SK-N-SH (cell line): ENCODE results near the gene SCN4A. TPM values are rescaled to one million over a fixed set of nuclear protein-coding genes. Genes with fewer than 3 reads are reported as not detected.

ENCODE experiments used
- CTCF ChIA-PET: fragments of 300-600, 350-600 bp; formaldehyde crosslinking; extraction: SDS; loops from one replicate; lab custom pipeline; 2021; lab: Yijun Ruan, JAX
- POLR2A ChIA-PET: fragments of 350-600 bp; sonication (Branson Sonifier 250); formaldehyde crosslinking; extraction: SDS; loops from one replicate; lab custom pipeline; 2020; ENCODE audit warnings: antibody characterized with exemption, inconsistent platforms; lab: Yijun Ruan, JAX
- DNase-seq: peaks from one replicate; pipeline ENCODE4 v3.0.0; 2012
- H2AFZ ChIP-seq: fragments of 200-600 bp; sonication (generic); 2 replicates; pipeline ENCODE4 v1.8.1; 2016; ENCODE audit warnings: antibody characterized with exemption, mild to moderate bottlenecking, low read depth
- H3F3A ChIP-seq: fragments of 200-600 bp; sonication (generic); replicated peaks from 2 replicates; pipeline ENCODE3; 2016; ENCODE audit warnings: antibody characterized with exemption, mild to moderate bottlenecking; ENCODE audit not compliant: insufficient read depth
- H3K27ac ChIP-seq, 2 experiments: fragments of 200-500 bp in 1 of 2; fragments of 200-600 bp in 1 of 2; sonication (Bioruptor generic) in 1 of 2; sonication (generic), shearing (Covaris generic) in 1 of 2; 2 replicates each; pipeline versions ENCODE4 v1.5.1 to v1.6.1; 2014 to 2016; ENCODE audit warnings: low read depth in 2 of 2, inconsistent platforms in 1 of 2, low read length in 1 of 2, mild to moderate bottlenecking in 1 of 2, mixed read lengths in 1 of 2
- H3K27me3 ChIP-seq: fragments of 200-600 bp; sonication (generic), shearing (Covaris generic); 2 replicates; pipeline ENCODE4 v1.6.1; 2016; ENCODE audit warnings: mixed run types; ENCODE audit not compliant: insufficient read depth
- H3K36me3 ChIP-seq, 2 experiments: fragments of 200-500 bp in 1 of 2; fragments of 200-600 bp in 1 of 2; sonication (Bioruptor generic) in 1 of 2; sonication (generic) in 1 of 2; replicated peaks in 1 of 2; 2 replicates each; pipeline versions ENCODE3 to v1.5.1; 2014 to 2016; ENCODE audit warnings: low read length in 1 of 2, mild to moderate bottlenecking in 1 of 2; ENCODE audit not compliant: insufficient read depth in 2 of 2, control insufficient read depth in 1 of 2
- H3K4me1 ChIP-seq, 2 experiments: fragments of 200-500 bp in 1 of 2; fragments of 200-600 bp in 1 of 2; sonication (Bioruptor generic) in 1 of 2; sonication (generic), shearing (Covaris generic) in 1 of 2; 2 replicates each; pipeline versions ENCODE4 v1.5.1 to v1.6.1; 2014 to 2016; ENCODE audit warnings: low read depth in 1 of 2, low read length in 1 of 2, mixed run types in 1 of 2; ENCODE audit not compliant: insufficient read depth in 2 of 2, control insufficient read depth in 1 of 2
- H3K4me2 ChIP-seq: fragments of 200-600 bp; sonication (generic), shearing (Covaris generic); 2 replicates; pipeline ENCODE4 v1.6.1; 2017; ENCODE audit warnings: mixed run types
- H3K4me3 ChIP-seq, 2 experiments: fragments of 200-500 bp in 1 of 2; fragments of 200-600 bp in 1 of 2; sonication (Bioruptor generic) in 1 of 2; sonication (generic), shearing (Covaris generic) in 1 of 2; 2 replicates each; pipeline versions ENCODE4 v1.5.1 to v1.8.1; 2014 to 2016; ENCODE audit warnings: low read depth in 2 of 2, inconsistent platforms in 1 of 2, low read length in 1 of 2, mild to moderate bottlenecking in 1 of 2, mixed read lengths in 1 of 2, moderate library complexity in 1 of 2
- H3K79me2 ChIP-seq: fragments of 200-600 bp; sonication (generic); 2 replicates; pipeline ENCODE4 v1.8.1; 2017; ENCODE audit warnings: mild to moderate bottlenecking; ENCODE audit not compliant: insufficient read depth
- H3K9ac ChIP-seq: fragments of 200-600 bp; sonication (generic); 2 replicates; pipeline ENCODE4 v1.6.1; 2017; ENCODE audit warnings: mixed run types
- H3K9me2 ChIP-seq: fragments of 200-600 bp; sonication (generic); 2 replicates; pipeline ENCODE4 v1.6.1; 2017; ENCODE audit warnings: mixed run types
- H3K9me3 ChIP-seq: fragments of 200-600 bp; sonication (generic); 2 replicates; pipeline ENCODE4 v1.6.1; 2017; ENCODE audit warnings: mixed run types, mild to moderate bottlenecking, moderate library complexity
- H4K20me1 ChIP-seq: fragments of 200-600 bp; sonication (generic); 2 replicates; pipeline ENCODE4 v1.6.1; 2017; ENCODE audit warnings: mild to moderate bottlenecking, mixed run types; ENCODE audit not compliant: insufficient read depth
- ELF1 ChIP-seq: IDR thresholded peaks from 2 replicates; pipeline ENCODE4 v1.4.0; 2012
- EP300 ChIP-seq, 2 experiments: IDR thresholded peaks; 2 replicates each; pipeline versions ENCODE4 v1.4.0 to v1.6.1; 2012; ENCODE audit warnings: borderline replicate concordance in 1 of 2, low read depth in 1 of 2, low read length in 1 of 2
- EZH2phosphoT487 ChIP-seq: fragments of 200-600 bp; sonication (generic); IDR thresholded peaks from 2 replicates; pipeline ENCODE4 v1.6.1; 2017; ENCODE audit warnings: low read depth, mixed run types, mild to moderate bottlenecking, antibody characterized with exemption, moderate library complexity, borderline replicate concordance
- FOXJ3 ChIP-seq: sonication (generic); formaldehyde crosslinking; IDR thresholded peaks from 2 replicates; pipeline ENCODE4 v1.5.1; 2020; ENCODE audit warnings: mild to moderate bottlenecking, missing genetic modification reagents
- FOXM1 ChIP-seq: IDR thresholded peaks from 2 replicates; pipeline ENCODE4 v1.4.0; 2012; ENCODE audit warnings: low read depth, mild to moderate bottlenecking
- JUND ChIP-seq: IDR thresholded peaks from 2 replicates; pipeline ENCODE4 v1.4.0; 2012
- MEF2A ChIP-seq: IDR thresholded peaks from 2 replicates; pipeline ENCODE4 v1.4.0; 2012; ENCODE audit warnings: low read depth, borderline replicate concordance
- MXI1 ChIP-seq: IDR thresholded peaks from 2 replicates; pipeline ENCODE4 v1.6.1; 2012; ENCODE audit warnings: mild to moderate bottlenecking, low read depth, low read length, improper control_type of control experiment
- NFIC ChIP-seq: IDR thresholded peaks from 2 replicates; pipeline ENCODE4 v1.4.0; 2012; ENCODE audit warnings: borderline replicate concordance
- RCOR1 ChIP-seq: fragments of 150-350 bp; IDR thresholded peaks from 2 replicates; pipeline ENCODE4 v1.6.1; 2017; ENCODE audit warnings: antibody characterized with exemption, low read length
- RFX5 ChIP-seq: IDR thresholded peaks from 2 replicates; pipeline ENCODE4 v1.6.1; 2012; ENCODE audit warnings: mild to moderate bottlenecking, improper control_type of control experiment, low read length
- TAF1 ChIP-seq: IDR thresholded peaks from 2 replicates; pipeline ENCODE4 v1.6.1; 2012; ENCODE audit warnings: low read depth, mild to moderate bottlenecking, low read length, moderate library complexity, borderline replicate concordance
- TCF12 ChIP-seq: IDR thresholded peaks from 2 replicates; pipeline ENCODE4 v1.4.0; 2012
- TEAD4 ChIP-seq: IDR thresholded peaks from 2 replicates; pipeline ENCODE4 v1.4.0; 2012; ENCODE audit warnings: mild to moderate bottlenecking, borderline replicate concordance; ENCODE audit not compliant: insufficient read depth
- YY1 ChIP-seq: IDR thresholded peaks from 2 replicates; pipeline ENCODE4 v1.4.0; 2012; ENCODE audit warnings: low read depth, mild to moderate bottlenecking
- WGBS: methylation state at CpG from one replicate; pipeline ENCODE4 v1.1.6; 2017; ENCODE audit warnings: low lambda C conversion rate; 5-methylcytosine and 5-hydroxymethylcytosine counted together
- polyA plus RNA-seq, 3 experiments: library from polyadenylated mRNA; depleted of rRNA; stranded (reverse); fragments of >200 nt; gene quantifications; 2 replicates each; pipeline ENCODE4 v1.2.3, GENCODE V29; 2012
- TF ChIP-seq, protein P1 (sequence below): IDR thresholded peaks from 2 replicates; pipeline ENCODE4 v1.4.0; 2012; ENCODE audit warnings: low read depth
- TF ChIP-seq, protein P2 (sequence below): fragments of 200-600 bp; sonication (generic); IDR thresholded peaks from 2 replicates; pipeline ENCODE4 v1.6.1; 2017; ENCODE audit warnings: antibody characterized with exemption, mild to moderate bottlenecking, moderate library complexity
- TF ChIP-seq, protein P3 (sequence below): IDR thresholded peaks from 2 replicates; pipeline ENCODE4; 2012
- TF ChIP-seq, protein P4 (sequence below): IDR thresholded peaks from 2 replicates; pipeline ENCODE4 v1.6.1; 2012; ENCODE audit warnings: mild to moderate bottlenecking, low read depth, low read length, moderate library complexity

The SCN4A gene
- polyA plus RNA-seq, 1 of the 3 experiments (the other 2 are of a cell fraction) = not detected

DNA sequence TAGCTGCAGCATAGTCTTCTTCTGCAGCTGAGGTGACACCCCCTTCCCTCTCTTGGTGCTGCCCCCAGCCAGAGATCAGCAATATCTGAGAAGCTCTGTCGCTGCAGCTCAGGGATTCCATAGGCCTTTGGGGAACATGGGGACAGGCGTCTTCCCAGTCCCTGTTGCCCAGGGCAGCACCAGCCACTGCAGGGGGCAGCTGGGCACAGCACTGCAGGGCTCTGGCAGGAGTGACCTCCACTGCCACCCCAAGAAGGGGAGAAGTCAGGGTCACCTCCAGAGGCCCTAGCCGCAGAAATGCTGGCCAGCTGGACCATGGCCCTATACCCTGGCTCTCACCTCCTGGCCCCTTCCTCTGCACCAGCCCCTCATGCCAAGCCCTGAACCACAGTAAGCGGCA, 16.9 kb downstream of the SCN4A start:
- ChIA-PET POLR2A (no interaction called here), CTCF (interaction anchor here (0.7 to 7.9 kb wide), 8 partner anchors 9 to 97 kb away, joined by 3 to 69 read pairs (median 11); partner anchors contain the start of genes CSHL1 and GH1)
- Histone ChIP-seq H3K9me3 (no peaks in the 10 kb centered on the region), H3K4me3 (no peak overlapping the region), H3F3A (no peaks in the 10 kb centered on the region), H3K4me2 (no peak overlapping the region), H4K20me1 (no peaks in the 10 kb centered on the region), H3K36me3 (no peaks in the 10 kb centered on the region), H3K27me3 (0 out of 2 replicates have a peak, but pooled peaks cover 6% of the 10 kb centered on the region), H3K9me2 (no peaks in the 10 kb centered on the region), H3K79me2 (no peaks in the 10 kb centered on the region), H3K4me1 (peaks cover 0 to 13% of the 10 kb centered on the region in 2 experiments; a peak in 1 of 4 replicates), H3K9ac (no peak overlapping the region), H3K27ac (no peak overlapping the region), H2AFZ (no peak overlapping the region)
- 60% methylated on average over 3 of the region's 4 CpGs for WGBS
- no peak for DNase-seq
- TF ChIP-seq TCF12 (no peak), NFIC (no peak), YY1 (no peak), JUND (no peak), TAF1 (no peak), TEAD4 (no peak), EZH2phosphoT487 (no peak), FOXJ3 (CRISPR knock-in tag) (no peak), ELF1 (no peak), FOXM1 (no peak)
- TF ChIP-seq, protein P1, sequence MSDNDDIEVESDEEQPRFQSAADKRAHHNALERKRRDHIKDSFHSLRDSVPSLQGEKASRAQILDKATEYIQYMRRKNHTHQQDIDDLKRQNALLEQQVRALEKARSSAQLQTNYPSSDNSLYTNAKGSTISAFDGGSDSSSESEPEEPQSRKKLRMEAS = no peak
- TF ChIP-seq, protein P2, sequence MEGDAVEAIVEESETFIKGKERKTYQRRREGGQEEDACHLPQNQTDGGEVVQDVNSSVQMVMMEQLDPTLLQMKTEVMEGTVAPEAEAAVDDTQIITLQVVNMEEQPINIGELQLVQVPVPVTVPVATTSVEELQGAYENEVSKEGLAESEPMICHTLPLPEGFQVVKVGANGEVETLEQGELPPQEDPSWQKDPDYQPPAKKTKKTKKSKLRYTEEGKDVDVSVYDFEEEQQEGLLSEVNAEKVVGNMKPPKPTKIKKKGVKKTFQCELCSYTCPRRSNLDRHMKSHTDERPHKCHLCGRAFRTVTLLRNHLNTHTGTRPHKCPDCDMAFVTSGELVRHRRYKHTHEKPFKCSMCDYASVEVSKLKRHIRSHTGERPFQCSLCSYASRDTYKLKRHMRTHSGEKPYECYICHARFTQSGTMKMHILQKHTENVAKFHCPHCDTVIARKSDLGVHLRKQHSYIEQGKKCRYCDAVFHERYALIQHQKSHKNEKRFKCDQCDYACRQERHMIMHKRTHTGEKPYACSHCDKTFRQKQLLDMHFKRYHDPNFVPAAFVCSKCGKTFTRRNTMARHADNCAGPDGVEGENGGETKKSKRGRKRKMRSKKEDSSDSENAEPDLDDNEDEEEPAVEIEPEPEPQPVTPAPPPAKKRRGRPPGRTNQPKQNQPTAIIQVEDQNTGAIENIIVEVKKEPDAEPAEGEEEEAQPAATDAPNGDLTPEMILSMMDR = no peak
- TF ChIP-seq, all 33 proteins: peak for 0

DNA sequence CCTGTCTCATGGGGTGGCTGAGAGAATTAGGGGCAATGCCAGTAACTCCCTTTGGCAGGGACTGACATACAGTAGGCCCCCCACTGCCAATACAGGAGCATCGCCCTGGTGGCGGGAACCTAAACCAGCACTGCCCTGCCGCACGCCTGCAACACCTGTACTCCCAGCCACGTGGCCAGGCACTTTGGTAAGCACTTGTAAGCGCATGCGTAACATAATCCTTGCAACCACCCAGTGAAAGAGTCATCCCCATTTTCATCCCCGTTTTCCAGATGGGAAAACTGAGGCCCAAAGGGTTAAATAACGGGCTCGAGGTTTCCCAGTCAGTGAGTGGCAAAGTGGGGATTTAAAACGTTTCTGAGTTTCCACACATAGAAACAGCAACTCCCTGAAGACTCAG, 17.5 kb downstream of the SCN4A start:
- no peaks in the 10 kb centered on the region for H3K79me2 ChIP-seq
- DNase-seq = no peak
- H3K9me2 ChIP-seq = no peaks in the 10 kb centered on the region
- H3F3A ChIP-seq = no peaks in the 10 kb centered on the region
- H3K27me3 ChIP-seq = peaks cover 6% of the 10 kb centered on the region; the same call in 1 of the 2 replicates
- no peak overlapping the region for H3K9ac ChIP-seq
- peaks cover 0 to 13% of the 10 kb centered on the region in 2 experiments; a peak in 1 of 4 replicates for H3K4me1 ChIP-seq
- no peaks in the 10 kb centered on the region for H4K20me1 ChIP-seq
- no peak overlapping the region for H3K27ac ChIP-seq
- no peak overlapping the region for H3K4me2 ChIP-seq
- no peaks in the 10 kb centered on the region for H3K36me3 ChIP-seq
- 74% methylated on average over 11 of the region's 11 CpGs for WGBS
- H3K9me3 ChIP-seq = no peaks in the 10 kb centered on the region
- POLR2A ChIA-PET = no interaction called here
- no peak overlapping the region for H2AFZ ChIP-seq
- CTCF ChIA-PET = interaction anchor here (0.7 to 7.9 kb wide), 9 partner anchors 9 to 178 kb away, joined by 3 to 69 read pairs (median 5); partner anchors contain the start of genes CSHL1 and GH1
- no peak overlapping the region for H3K4me3 ChIP-seq
- TF ChIP-seq RCOR1 (no peak), TAF1 (no peak), YY1 (no peak), MXI1 (no peak), MEF2A (no peak), RFX5 (no peak), JUND (no peak), EP300 (IDR thresholded peaks at IDR 0.05; ENCODE audit: borderline replicate concordance in 1 of 2, low read depth in 1 of 2, low read length in 1 of 2) (no peak)
- TF ChIP-seq, protein P3, sequence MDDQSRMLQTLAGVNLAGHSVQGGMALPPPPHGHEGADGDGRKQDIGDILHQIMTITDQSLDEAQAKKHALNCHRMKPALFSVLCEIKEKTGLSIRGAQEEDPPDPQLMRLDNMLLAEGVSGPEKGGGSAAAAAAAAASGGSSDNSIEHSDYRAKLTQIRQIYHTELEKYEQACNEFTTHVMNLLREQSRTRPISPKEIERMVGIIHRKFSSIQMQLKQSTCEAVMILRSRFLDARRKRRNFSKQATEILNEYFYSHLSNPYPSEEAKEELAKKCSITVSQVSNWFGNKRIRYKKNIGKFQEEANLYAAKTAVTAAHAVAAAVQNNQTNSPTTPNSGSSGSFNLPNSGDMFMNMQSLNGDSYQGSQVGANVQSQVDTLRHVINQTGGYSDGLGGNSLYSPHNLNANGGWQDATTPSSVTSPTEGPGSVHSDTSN = no peak
- TF ChIP-seq, protein P4, sequence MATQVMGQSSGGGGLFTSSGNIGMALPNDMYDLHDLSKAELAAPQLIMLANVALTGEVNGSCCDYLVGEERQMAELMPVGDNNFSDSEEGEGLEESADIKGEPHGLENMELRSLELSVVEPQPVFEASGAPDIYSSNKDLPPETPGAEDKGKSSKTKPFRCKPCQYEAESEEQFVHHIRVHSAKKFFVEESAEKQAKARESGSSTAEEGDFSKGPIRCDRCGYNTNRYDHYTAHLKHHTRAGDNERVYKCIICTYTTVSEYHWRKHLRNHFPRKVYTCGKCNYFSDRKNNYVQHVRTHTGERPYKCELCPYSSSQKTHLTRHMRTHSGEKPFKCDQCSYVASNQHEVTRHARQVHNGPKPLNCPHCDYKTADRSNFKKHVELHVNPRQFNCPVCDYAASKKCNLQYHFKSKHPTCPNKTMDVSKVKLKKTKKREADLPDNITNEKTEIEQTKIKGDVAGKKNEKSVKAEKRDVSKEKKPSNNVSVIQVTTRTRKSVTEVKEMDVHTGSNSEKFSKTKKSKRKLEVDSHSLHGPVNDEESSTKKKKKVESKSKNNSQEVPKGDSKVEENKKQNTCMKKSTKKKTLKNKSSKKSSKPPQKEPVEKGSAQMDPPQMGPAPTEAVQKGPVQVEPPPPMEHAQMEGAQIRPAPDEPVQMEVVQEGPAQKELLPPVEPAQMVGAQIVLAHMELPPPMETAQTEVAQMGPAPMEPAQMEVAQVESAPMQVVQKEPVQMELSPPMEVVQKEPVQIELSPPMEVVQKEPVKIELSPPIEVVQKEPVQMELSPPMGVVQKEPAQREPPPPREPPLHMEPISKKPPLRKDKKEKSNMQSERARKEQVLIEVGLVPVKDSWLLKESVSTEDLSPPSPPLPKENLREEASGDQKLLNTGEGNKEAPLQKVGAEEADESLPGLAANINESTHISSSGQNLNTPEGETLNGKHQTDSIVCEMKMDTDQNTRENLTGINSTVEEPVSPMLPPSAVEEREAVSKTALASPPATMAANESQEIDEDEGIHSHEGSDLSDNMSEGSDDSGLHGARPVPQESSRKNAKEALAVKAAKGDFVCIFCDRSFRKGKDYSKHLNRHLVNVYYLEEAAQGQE = no peak
- TF ChIP-seq, protein P2 = no peak
